ENCODE data around the gene LYRM9.

- TF ChIP-seq HEYL (CRISPR knock-in tag; IDR thresholded peaks at IDR 0.05): no peak
- no peak for TF ChIP-seq CTCF (IDR thresholded peaks at IDR 0.05)
- no peak for TF ChIP-seq SREBF2 (IDR thresholded peaks at IDR 0.05)
Observed at GRCh38 chr17:27937025-27937546, 43.9 kb upstream of the LYRM9 start.
